MM.1S (cell line): Measurements from ENCODE around the gene ARPC2.

ENCODE experiments used
- EZH2phosphoT487 ChIP-seq: fragments of 300-600 bp; sonication (generic); IDR thresholded peaks from 2 replicates; pipeline ENCODE4 v1.6.1; 2018; ENCODE audit warnings: antibody characterized with exemption, low read length
- TF ChIP-seq, protein P1 (sequence below): fragments of 300-600 bp; sonication (generic); IDR thresholded peaks from 2 replicates; pipeline ENCODE4 v1.5.1; 2016; ENCODE audit warnings: antibody characterized with exemption, low read length, mixed read lengths

DNA sequence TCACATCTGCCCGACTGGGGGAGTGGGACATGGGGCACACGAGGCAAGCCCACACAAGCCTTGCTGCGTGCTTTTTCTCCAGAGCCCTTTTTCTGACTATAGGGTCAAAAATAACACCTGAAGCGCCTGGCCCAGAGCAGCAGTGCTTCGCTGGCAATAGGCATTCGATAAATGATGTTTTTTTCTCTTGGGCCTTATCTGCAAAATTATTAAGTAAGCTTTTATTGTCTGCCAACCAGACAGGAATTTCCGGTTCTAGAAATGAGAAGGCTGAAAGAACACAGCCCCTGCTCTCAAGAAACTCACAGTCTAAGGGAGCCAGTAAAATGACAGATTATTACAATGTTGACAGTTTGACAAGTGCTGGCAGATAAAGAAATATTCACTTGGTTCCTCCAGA, 78.0 kb downstream of the ARPC2 start:
- no peak for TF ChIP-seq EZH2phosphoT487
- TF ChIP-seq, protein P1, sequence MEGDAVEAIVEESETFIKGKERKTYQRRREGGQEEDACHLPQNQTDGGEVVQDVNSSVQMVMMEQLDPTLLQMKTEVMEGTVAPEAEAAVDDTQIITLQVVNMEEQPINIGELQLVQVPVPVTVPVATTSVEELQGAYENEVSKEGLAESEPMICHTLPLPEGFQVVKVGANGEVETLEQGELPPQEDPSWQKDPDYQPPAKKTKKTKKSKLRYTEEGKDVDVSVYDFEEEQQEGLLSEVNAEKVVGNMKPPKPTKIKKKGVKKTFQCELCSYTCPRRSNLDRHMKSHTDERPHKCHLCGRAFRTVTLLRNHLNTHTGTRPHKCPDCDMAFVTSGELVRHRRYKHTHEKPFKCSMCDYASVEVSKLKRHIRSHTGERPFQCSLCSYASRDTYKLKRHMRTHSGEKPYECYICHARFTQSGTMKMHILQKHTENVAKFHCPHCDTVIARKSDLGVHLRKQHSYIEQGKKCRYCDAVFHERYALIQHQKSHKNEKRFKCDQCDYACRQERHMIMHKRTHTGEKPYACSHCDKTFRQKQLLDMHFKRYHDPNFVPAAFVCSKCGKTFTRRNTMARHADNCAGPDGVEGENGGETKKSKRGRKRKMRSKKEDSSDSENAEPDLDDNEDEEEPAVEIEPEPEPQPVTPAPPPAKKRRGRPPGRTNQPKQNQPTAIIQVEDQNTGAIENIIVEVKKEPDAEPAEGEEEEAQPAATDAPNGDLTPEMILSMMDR, result no peak
